ENCODE data around the gene SLC2A13. TPM values are rescaled to one million over a fixed set of nuclear protein-coding genes. Genes with fewer than 3 reads are reported as not detected.

Gene SLC2A13
- total and polyA plus RNA-seq, 10 of the 15 experiments (the other 5 are each of a cell fraction or from before 2014, with no cell fraction given): 0.05 to 3.7 (median 0.25) TPM

DNA sequence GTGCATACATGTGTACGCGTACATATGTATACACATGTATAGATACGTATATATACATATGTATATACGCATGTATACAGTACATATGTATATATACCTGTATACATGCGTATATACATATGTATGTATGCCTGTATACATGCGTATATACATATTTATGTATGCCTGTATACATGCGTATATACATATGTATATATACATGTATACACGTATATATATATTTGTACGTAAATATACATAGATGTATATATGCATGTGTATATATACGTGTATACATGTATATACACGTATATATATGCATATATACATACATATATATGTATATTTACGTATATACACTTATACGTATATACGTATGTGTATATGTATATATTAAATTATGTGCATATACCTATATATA is 392.3 kb downstream of the SLC2A13 start (continued):
- no peak for TF ChIP-seq POLR2AphosphoS2 (IDR thresholded peaks at IDR 0.05; ENCODE audit: low read depth, low read length)
- TF ChIP-seq ZNF274 (IDR thresholded peaks at IDR 0.05; ENCODE audit: insufficient read depth, insufficient read length): no peak

DNA sequence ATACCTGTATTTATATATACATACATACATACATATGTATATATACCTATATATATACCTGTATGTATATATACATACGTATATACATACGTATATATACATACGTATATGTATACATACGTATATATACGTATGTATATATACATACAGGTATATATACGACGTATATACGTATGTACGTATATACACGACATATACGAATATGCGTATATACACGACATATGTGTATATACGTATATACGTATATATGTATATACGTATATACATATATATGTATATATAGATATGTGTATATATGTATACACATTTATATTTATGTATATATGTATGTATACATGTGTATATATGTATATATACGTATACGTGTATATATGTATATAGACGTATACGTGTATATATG is 393.5 kb downstream of the SLC2A13 start:
- ATAC-seq (no peak), FAIRE-seq (no peak), DNase-seq (ENCODE audit: low read depth, low spot score) (no peak)
- TF ChIP-seq, protein P1, sequence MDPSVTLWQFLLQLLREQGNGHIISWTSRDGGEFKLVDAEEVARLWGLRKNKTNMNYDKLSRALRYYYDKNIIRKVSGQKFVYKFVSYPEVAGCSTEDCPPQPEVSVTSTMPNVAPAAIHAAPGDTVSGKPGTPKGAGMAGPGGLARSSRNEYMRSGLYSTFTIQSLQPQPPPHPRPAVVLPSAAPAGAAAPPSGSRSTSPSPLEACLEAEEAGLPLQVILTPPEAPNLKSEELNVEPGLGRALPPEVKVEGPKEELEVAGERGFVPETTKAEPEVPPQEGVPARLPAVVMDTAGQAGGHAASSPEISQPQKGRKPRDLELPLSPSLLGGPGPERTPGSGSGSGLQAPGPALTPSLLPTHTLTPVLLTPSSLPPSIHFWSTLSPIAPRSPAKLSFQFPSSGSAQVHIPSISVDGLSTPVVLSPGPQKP (IDR thresholded peaks at IDR 0.05; ENCODE audit: low read depth, low read length): no peak
- TF ChIP-seq NFXL1 (IDR thresholded peaks at IDR 0.05; ENCODE audit: borderline replicate concordance) (no peak), YBX1 (IDR thresholded peaks at IDR 0.05) (no peak)
- TF ChIP-seq, protein P2, sequence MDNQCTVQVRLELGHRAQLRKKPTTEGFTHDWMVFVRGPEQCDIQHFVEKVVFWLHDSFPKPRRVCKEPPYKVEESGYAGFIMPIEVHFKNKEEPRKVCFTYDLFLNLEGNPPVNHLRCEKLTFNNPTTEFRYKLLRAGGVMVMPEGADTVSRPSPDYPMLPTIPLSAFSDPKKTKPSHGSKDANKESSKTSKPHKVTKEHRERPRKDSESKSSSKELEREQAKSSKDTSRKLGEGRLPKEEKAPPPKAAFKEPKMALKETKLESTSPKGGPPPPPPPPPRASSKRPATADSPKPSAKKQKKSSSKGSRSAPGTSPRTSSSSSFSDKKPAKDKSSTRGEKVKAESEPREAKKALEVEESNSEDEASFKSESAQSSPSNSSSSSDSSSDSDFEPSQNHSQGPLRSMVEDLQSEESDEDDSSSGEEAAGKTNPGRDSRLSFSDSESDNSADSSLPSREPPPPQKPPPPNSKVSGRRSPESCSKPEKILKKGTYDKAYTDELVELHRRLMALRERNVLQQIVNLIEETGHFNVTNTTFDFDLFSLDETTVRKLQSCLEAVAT (IDR thresholded peaks at IDR 0.05): no peak
- Histone ChIP-seq H3K4me2 (ENCODE audit: control insufficient read depth, insufficient read depth) (no peak overlapping the region), H3K9ac (ENCODE audit: control insufficient read depth, insufficient read depth, low read length) (no peak overlapping the region), H3K9me3 (replicated peaks; ENCODE audit: control insufficient read depth, insufficient read depth, low read length) (no peaks in the 10 kb centered on the region), H4K20me1 (ENCODE audit: control insufficient read depth, insufficient read depth) (no peaks in the 10 kb centered on the region), H2AFZ (ENCODE audit: control insufficient read depth, low read depth, low read length) (no peak overlapping the region), H3K4me1 (ENCODE audit: control insufficient read depth, insufficient read depth, low read length) (no peaks in the 10 kb centered on the region), H3K4me3 (no peak overlapping the region), H3K79me2 (ENCODE audit: control insufficient read depth, insufficient read depth, low read length) (no peaks in the 10 kb centered on the region), H3K27me3 (replicated peaks in 1 of 2; ENCODE audit: control insufficient read depth in 2 of 2, insufficient read depth in 2 of 2, low read length in 1 of 2) (no peaks in the 10 kb centered on the region), H3K27ac (ENCODE audit: control insufficient read depth, insufficient read depth) (no peak overlapping the region), H3K36me3 (ENCODE audit: control insufficient read depth in 2 of 2, insufficient read depth in 2 of 2, low read length in 1 of 2) (no peaks in the 10 kb centered on the region)
- CTCF ChIA-PET: no interaction called here
- POLR2A ChIA-PET: no interaction called here
- no TSS peak for BruUV-seq (replicated peaks)
- 92% methylated on average over 19 of the region's 20 CpGs for WGBS (ENCODE audit: insufficient coverage, insufficient replicate concordance, low lambda C conversion rate, missing lambda C conversion rate)
- intact Hi-C loops (cut with micrococcal nuclease; ENCODE audit: unreplicated experiment) (no loop called here), in situ Hi-C loops (cut with MboI) (no loop called here)
- RAD21 ChIA-PET (ENCODE audit: unreplicated experiment): no interaction called here
- SMC1A ChIA-PET (ENCODE audit: uncharacterized antibody, unreplicated experiment): no interaction called here

Small RNA genes within 50 kb of the gene (small RNA-seq; reads per million reads assigned to genes)
- gene RF00414: not detected

Other genes with a start within 250 kb of the SLC2A13 start
- 2.0 and 2.1 TPM in 2 replicates for gene LRRK2, start 118.9 kb upstream of the SLC2A13 start, total RNA-seq (2014; rRNA removed)
- gene LRRK2, start 118.9 kb upstream of the SLC2A13 start, total RNA-seq (2014; rRNA removed; fragmentation: Illumina TruSeq; extraction: Trizol): 2.9 and 3.0 TPM in 2 replicates
- gene LRRK2, start 118.9 kb upstream of the SLC2A13 start, total RNA-seq (2021): 2.4 and 3.2 TPM in 2 replicates
- gene LRRK2, start 118.9 kb upstream of the SLC2A13 start, polyA plus RNA-seq (2011; rRNA removed): 32.6 and 61.8 TPM in 2 replicates
- gene LRRK2, start 118.9 kb upstream of the SLC2A13 start, polyA plus RNA-seq (2014; fragmentation: Illumina TruSeq; extraction: Trizol): 1.8 and 1.9 TPM in 2 replicates
- gene LRRK2, start 118.9 kb upstream of the SLC2A13 start, polyA plus RNA-seq (2014; fragmentation: Nextera tagmentation; extraction: Ambion mirVana): 1 to 10 TPM in 1 of 2 experiments, under 1 TPM in 1; 0.97 to 1.1 TPM
- gene LRRK2, start 118.9 kb upstream of the SLC2A13 start, polyA plus RNA-seq (2014; rRNA removed): 1.0 and 1.1 TPM in 2 replicates
- gene LRRK2, start 118.9 kb upstream of the SLC2A13 start, polyA plus RNA-seq (2016; fragmentation: Nextera tagmentation; extraction: Ambion mirVana): under 1 TPM; 0.80 to 0.95 TPM

All from GM12878 (cell line).